H1 (cell line): ENCODE data around the gene OXER1. TPM values are rescaled to one million over a fixed set of nuclear protein-coding genes. Genes with fewer than 3 reads are reported as not detected.

Source experiments
- HDAC2 ChIP-seq, 2 experiments: fragments of 300-600 bp in 1 of 2; sonication (generic) in 1 of 2; IDR thresholded peaks; 2 replicates each; pipeline ENCODE4 v1.6.1; 2011 to 2012; ENCODE audit warnings: low read depth in 2 of 2, low read length in 2 of 2, mild to moderate bottlenecking in 2 of 2, moderate library complexity in 2 of 2, borderline replicate concordance in 1 of 2, inconsistent platforms in 1 of 2
- polyA plus RNA-seq, 7 experiments: library from polyadenylated mRNA; depleted of rRNA in 3 of 7; stranded (reverse) in 5 of 7; unstranded in 2 of 7; fragments of >200 nt in 5 of 7; fragments of 200-250 nt in 2 of 7; gene quantifications; 1 replicate in 5 of 7; 2 replicates in 1 of 7; 4 replicates in 1 of 7; pipeline versions ENCODE4 v1.2.1 to v1.2.3, GENCODE V29; 2011 to 2013; ENCODE audit warnings: missing spikeins in 2 of 7, mixed read lengths in 2 of 7
- total RNA-seq: library from RNA; stranded (reverse); fragmentation: NEBNext Ultra II Directional; extraction: Animal tissue kit (Norgen Biotek cat#: 25700); gene quantifications from 2 replicates; pipeline ENCODE4 v1.2.1, GENCODE V29; 2021
- TF ChIP-seq, protein P1 (sequence below): IDR thresholded peaks from 2 replicates; pipeline ENCODE4 v1.6.1; 2012; ENCODE audit warnings: low read length, inconsistent platforms
- TF ChIP-seq, protein P2 (sequence below): IDR thresholded peaks from 2 replicates; pipeline ENCODE4 v1.6.1; 2012; ENCODE audit warnings: inconsistent platforms

Gene OXER1
- total and polyA plus RNA-seq, 2 of the 8 experiments (the other 6 are each of a cell fraction or from before 2014, with no cell fraction given): 1.2 to 2.9 TPM

DNA sequence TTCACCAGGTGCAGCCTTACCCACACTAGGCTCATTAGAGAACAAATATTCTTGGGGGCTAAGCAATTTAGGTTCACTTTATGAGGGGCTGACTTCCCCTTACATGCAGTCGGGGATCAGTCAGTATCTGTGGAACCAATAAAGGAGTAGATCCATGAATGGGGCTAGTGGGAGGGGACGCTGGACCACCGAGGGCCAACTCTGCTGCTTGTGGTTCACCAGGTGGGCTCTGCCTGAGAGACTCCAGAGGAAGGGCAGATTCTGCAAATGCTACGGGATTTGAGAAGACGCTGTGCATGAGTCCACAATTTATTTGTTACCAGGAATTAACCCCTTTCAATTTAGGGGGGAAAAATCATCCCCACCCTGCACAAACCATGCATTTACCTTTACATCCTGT is 44.4 kb upstream of the OXER1 start (continued):
- TF ChIP-seq, protein P1, sequence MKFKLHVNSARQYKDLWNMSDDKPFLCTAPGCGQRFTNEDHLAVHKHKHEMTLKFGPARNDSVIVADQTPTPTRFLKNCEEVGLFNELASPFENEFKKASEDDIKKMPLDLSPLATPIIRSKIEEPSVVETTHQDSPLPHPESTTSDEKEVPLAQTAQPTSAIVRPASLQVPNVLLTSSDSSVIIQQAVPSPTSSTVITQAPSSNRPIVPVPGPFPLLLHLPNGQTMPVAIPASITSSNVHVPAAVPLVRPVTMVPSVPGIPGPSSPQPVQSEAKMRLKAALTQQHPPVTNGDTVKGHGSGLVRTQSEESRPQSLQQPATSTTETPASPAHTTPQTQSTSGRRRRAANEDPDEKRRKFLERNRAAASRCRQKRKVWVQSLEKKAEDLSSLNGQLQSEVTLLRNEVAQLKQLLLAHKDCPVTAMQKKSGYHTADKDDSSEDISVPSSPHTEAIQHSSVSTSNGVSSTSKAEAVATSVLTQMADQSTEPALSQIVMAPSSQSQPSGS: no peak
- no peak for TF ChIP-seq HDAC2 (IDR thresholded peaks at IDR 0.05; ENCODE audit: borderline replicate concordance in 1 of 2, low read depth in 2 of 2, low read length in 2 of 2)
- TF ChIP-seq, protein P2, sequence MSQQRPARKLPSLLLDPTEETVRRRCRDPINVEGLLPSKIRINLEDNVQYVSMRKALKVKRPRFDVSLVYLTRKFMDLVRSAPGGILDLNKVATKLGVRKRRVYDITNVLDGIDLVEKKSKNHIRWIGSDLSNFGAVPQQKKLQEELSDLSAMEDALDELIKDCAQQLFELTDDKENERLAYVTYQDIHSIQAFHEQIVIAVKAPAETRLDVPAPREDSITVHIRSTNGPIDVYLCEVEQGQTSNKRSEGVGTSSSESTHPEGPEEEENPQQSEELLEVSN: no peak
